Fibroblast of lung (primary cell): ENCODE data around the gene NUBPL. TPM values are rescaled to one million over a fixed set of nuclear protein-coding genes. Genes with fewer than 3 reads are reported as not detected.

ENCODE experiments used
- DNase-seq, 2 donors: peaks; one replicate each; pipeline versions ENCODE4 v3.0.0 to v3.0.0-alpha.2; 2010; ENCODE audit warnings: low read depth in 2 of 2
- H2AFZ ChIP-seq: 2 replicates; pipeline ENCODE4 v1.5.1; 2012; ENCODE audit warnings: low read length, control low read depth, inconsistent platforms
- H3K27ac ChIP-seq: 2 replicates; pipeline ENCODE4 v1.5.1; 2011; ENCODE audit warnings: low read length, control low read depth; ENCODE audit not compliant: insufficient read depth
- H3K27me3 ChIP-seq: 2 replicates; pipeline ENCODE4 v1.5.1; 2011; ENCODE audit warnings: mild to moderate bottlenecking, low read length; ENCODE audit not compliant: control insufficient read depth, insufficient read depth
- H3K36me3 ChIP-seq: 2 replicates; pipeline ENCODE4 v1.5.1; 2011; ENCODE audit warnings: low read length; ENCODE audit not compliant: control insufficient read depth, insufficient read depth
- H3K4me1 ChIP-seq: 2 replicates; pipeline ENCODE4 v1.5.1; 2011; ENCODE audit warnings: low read length; ENCODE audit not compliant: control insufficient read depth, insufficient read depth; ENCODE audit errors: extremely low read depth
- H3K4me2 ChIP-seq: 2 replicates; pipeline ENCODE4 v1.5.1; 2011; ENCODE audit warnings: low read length, control low read depth; ENCODE audit not compliant: insufficient read depth; ENCODE audit errors: extremely low read depth
- H3K4me3 ChIP-seq, 4 experiments: fragments of 200-600 bp in 1 of 4; sonication (generic) in 1 of 4; replicated peaks in 1 of 4; 2 replicates each; pipeline ENCODE4 v1.5.1; 2011 to 2016; ENCODE audit warnings: low read length in 4 of 4, low read depth in 3 of 4, mild to moderate bottlenecking in 3 of 4, control low read depth in 2 of 4, inconsistent platforms in 1 of 4, mixed read lengths in 1 of 4; ENCODE audit not compliant: insufficient read depth in 1 of 4; ENCODE audit errors: control extremely low read depth in 1 of 4
- H3K79me2 ChIP-seq: 2 replicates; pipeline ENCODE4 v1.5.1; 2012; ENCODE audit warnings: mild to moderate bottlenecking, low read length, inconsistent platforms; ENCODE audit not compliant: control insufficient read depth, insufficient read depth
- H3K9ac ChIP-seq: 2 replicates; pipeline ENCODE4 v1.5.1; 2011; ENCODE audit warnings: mild to moderate bottlenecking, low read length, control low read depth; ENCODE audit not compliant: insufficient read depth
- H3K9me3 ChIP-seq: 2 replicates; pipeline ENCODE4 v1.5.1; 2012; ENCODE audit warnings: low read depth, low read length; ENCODE audit not compliant: control insufficient read depth, insufficient read depth
- H4K20me1 ChIP-seq: 2 replicates; pipeline ENCODE4 v1.5.1; 2011; ENCODE audit warnings: low read length; ENCODE audit not compliant: control insufficient read depth, insufficient read depth; ENCODE audit errors: extremely low read depth
- CTCF ChIP-seq, 2 donors: IDR thresholded peaks in 1 of 2; conservative IDR thresholded peaks in 1 of 2; 1 replicate in 1 of 2; 2 replicates in 1 of 2; pipeline ENCODE4 v1.5.1; 2011 to 2012; ENCODE audit warnings: low read length in 2 of 2, control low read depth in 1 of 2, inconsistent platforms in 1 of 2, low read depth in 1 of 2, mild to moderate bottlenecking in 1 of 2
- EZH2 ChIP-seq: IDR thresholded peaks from 2 replicates; pipeline ENCODE4 v1.5.1; 2012; ENCODE audit warnings: low read length, control low read depth, mild to moderate bottlenecking; ENCODE audit errors: missing control alignments
- polyA minus RNA-seq: library from RNA; depleted of rRNA, polyadenylated mRNA; stranded (reverse); fragments of >200 nt; gene quantifications from 2 replicates; pipeline ENCODE4 v1.2.3, GENCODE V29; 2011; ENCODE audit warnings: low replicate concordance
- polyA plus RNA-seq, 2 donors: library from polyadenylated mRNA; depleted of rRNA in 1 of 2; stranded (reverse) in 1 of 2; unstranded in 1 of 2; fragments of >200 nt; gene quantifications; 2 replicates each; pipeline ENCODE4 v1.2.1, GENCODE V29; 2011 to 2012; ENCODE audit warnings: missing spikeins in 1 of 2
- total RNA-seq: library from RNA; depleted of rRNA; stranded (reverse); fragments of >200 nt; gene quantifications from 2 replicates; pipeline ENCODE4 v1.2.1, GENCODE V29; 2014

NUBPL gene
- 10.0 and 10.7 TPM in 2 replicates for total RNA-seq
- 6.9 and 9.0 TPM in 2 replicates for polyA plus RNA-seq
- 5.7 and 9.1 TPM in 2 replicates for polyA plus RNA-seq (2012)
- polyA minus RNA-seq = 1.1 and 4.2 TPM in 2 replicates

DNA sequence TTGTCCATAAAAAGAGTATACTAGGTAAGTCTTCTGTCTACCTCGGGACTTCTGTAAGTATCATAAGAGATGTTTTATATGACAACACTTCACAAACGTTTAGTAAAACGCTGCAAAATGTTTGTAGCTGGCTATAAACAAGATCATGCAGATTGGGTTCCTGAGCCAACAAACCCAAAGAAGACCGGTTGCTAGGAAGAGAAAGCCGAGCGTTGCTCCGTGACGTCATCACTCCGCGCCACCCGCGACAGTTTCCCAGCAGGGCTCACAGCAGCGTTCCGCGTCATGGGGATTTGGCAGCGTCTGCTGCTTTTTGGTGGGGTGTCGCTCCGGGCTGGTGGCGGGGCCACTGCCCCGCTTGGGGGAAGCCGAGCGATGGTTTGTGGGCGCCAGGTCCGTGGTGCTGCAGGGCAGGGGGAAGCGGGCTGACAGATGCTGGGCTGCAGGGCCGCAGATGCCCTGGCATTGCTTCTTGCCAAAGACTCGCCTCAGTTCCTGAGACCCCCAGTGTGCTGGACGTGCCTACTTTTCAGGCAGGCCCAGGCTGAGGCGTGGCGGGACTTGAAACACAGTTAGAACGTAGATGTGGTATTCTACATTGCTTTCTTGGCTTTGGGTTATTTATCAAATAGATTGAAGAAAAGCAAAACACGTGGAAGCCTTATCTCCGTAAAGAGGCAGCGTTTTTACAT lies at the start of gene NUBPL:
TSS of gene NUBPL (plus strand) at position 250 of the 692 bp plus-strand sequence. CDS start at position 286, 36 bp downstream.
- Histone ChIP-seq H3K36me3 (no peaks in the 10 kb centered on the region), H4K20me1 (no peaks in the 10 kb centered on the region), H3K79me2 (no peaks in the 10 kb centered on the region), H3K9ac (peak within 1 kb of the TSS; percentile 87), H2AFZ (peak within 1 kb of the TSS; percentile 89), H3K27ac (peak within 1 kb of the TSS; percentile 93), H3K4me3 (peak within 1 kb of the TSS; percentile 67 to 75 (median 70)), H3K4me2 (peak within 1 kb of the TSS; percentile 77), H3K27me3 (no peaks in the 10 kb centered on the region), H3K4me1 (peaks cover 2% of the 10 kb centered on the region), H3K9me3 (no peaks in the 10 kb centered on the region)
- TF ChIP-seq CTCF (conservative IDR thresholded peaks at IDR 0.05 in 1 of 2, IDR thresholded peaks at IDR 0.05 in 1 of 2; ENCODE audit: low read depth in 1 of 2, low read length in 2 of 2) = no peak
- TF ChIP-seq EZH2 = no peak
- DNase-seq = peak; percentile 94 to 96

GRCh38 chr14:31527087-31527486 lies 34.1 kb upstream of the NUBPL start:
- TF ChIP-seq EZH2 (no peak), CTCF (conservative IDR thresholded peaks at IDR 0.05 in 1 of 2, IDR thresholded peaks at IDR 0.05 in 1 of 2; ENCODE audit: low read depth in 1 of 2, low read length in 2 of 2) (no peak)
- Histone ChIP-seq H3K79me2 (no peaks in the 10 kb centered on the region), H3K4me1 (peaks cover 2% of the 10 kb centered on the region), H3K4me2 (no peak overlapping the region), H3K9me3 (no peaks in the 10 kb centered on the region), H2AFZ (no peak overlapping the region), H3K4me3 (no peak overlapping the region), H3K27ac (no peak overlapping the region), H4K20me1 (no peaks in the 10 kb centered on the region), H3K9ac (no peak overlapping the region), H3K27me3 (no peaks in the 10 kb centered on the region), H3K36me3 (no peaks in the 10 kb centered on the region)
- no peak for DNase-seq

- no peak overlapping the region for H3K4me3 ChIP-seq
- H3K79me2 ChIP-seq = no peaks in the 10 kb centered on the region
- no peak overlapping the region for H3K27ac ChIP-seq
- no peaks in the 10 kb centered on the region for H3K36me3 ChIP-seq
- no peaks in the 10 kb centered on the region for H4K20me1 ChIP-seq
- H3K27me3 ChIP-seq = no peaks in the 10 kb centered on the region
- no peak overlapping the region for H3K4me2 ChIP-seq
- no peak for TF ChIP-seq CTCF (conservative IDR thresholded peaks at IDR 0.05 in 1 of 2, IDR thresholded peaks at IDR 0.05 in 1 of 2; ENCODE audit: low read depth in 1 of 2, low read length in 2 of 2)
- no peak for TF ChIP-seq EZH2
- no peak overlapping the region for H3K9ac ChIP-seq
- H3K4me1 ChIP-seq = peaks cover 2% of the 10 kb centered on the region
- no peak for DNase-seq
- no peaks in the 10 kb centered on the region for H3K9me3 ChIP-seq
- H2AFZ ChIP-seq = no peak overlapping the region
Measured at GRCh38 chr14:31527546-31527945, 33.7 kb upstream of the NUBPL start.
